Gastroesophageal sphincter (tissue), 4 donors: ENCODE results near the gene KCNH1. TPM values are rescaled to one million over a fixed set of nuclear protein-coding genes. Genes with fewer than 3 reads are reported as not detected.
"Not testable (repeated sequence)": the region's sequence is repeated elsewhere in the genome, so short reads cannot be mapped to it uniquely, and the experiment has no call there.

Source experiments
- ATAC-seq: fragments of 150-250 bp; one replicate; pipeline ENCODE4 v1.9.1; 2016; ENCODE audit warnings: mild to moderate bottlenecking, moderate library complexity
- H3K27ac ChIP-seq, 4 donors: fragments of 200-600 bp; sonication (generic) in 3 of 4; 1 replicate in 3 of 4; 2 replicates in 1 of 4; pipeline ENCODE4 v1.5.1; 2016 to 2019
- H3K27me3 ChIP-seq: fragments of 200-600 bp; sonication (generic); one replicate; pipeline ENCODE4 v1.5.1; 2019
- H3K36me3 ChIP-seq, 2 donors: fragments of 200-600 bp; sonication (generic); one replicate each; pipeline ENCODE4 v1.5.1; 2019; ENCODE audit warnings: control low read depth in 1 of 2
- H3K4me1 ChIP-seq, 3 donors: fragments of 200-600 bp; sonication (generic); 1 replicate in 2 of 3; 2 replicates in 1 of 3; pipeline ENCODE4 v1.5.1; 2016 to 2019; ENCODE audit warnings: control low read depth in 2 of 3
- H3K4me3 ChIP-seq, 2 donors: fragments of 200-600 bp; sonication (generic); one replicate each; pipeline ENCODE4 v1.5.1; 2019; ENCODE audit warnings: mild to moderate bottlenecking in 1 of 2, moderate library complexity in 1 of 2
- H3K9me3 ChIP-seq, 3 donors: fragments of 200-600 bp; sonication (generic); one replicate each; pipeline ENCODE4 v1.5.1; 2017 to 2019; ENCODE audit warnings: control low read depth in 2 of 3
- EP300 ChIP-seq: sonication (generic); formaldehyde crosslinking; IDR thresholded peaks from one replicate; pipeline ENCODE4 v1.6.1; 2017; ENCODE audit warnings: antibody characterized with exemption, mild to moderate bottlenecking
- POLR2A ChIP-seq, 2 donors: fragments of 450-650 bp; IDR thresholded peaks; one replicate each; pipeline ENCODE4 v1.6.1; 2017; ENCODE audit warnings: antibody characterized with exemption in 2 of 2, mild to moderate bottlenecking in 2 of 2, moderate library complexity in 1 of 2
- POLR2AphosphoS5 ChIP-seq: sonication (generic); formaldehyde crosslinking; IDR thresholded peaks from one replicate; pipeline ENCODE4 v1.6.1; 2017; ENCODE audit warnings: antibody characterized with exemption
- WGBS, 2 donors: methylation state at CpG; one replicate each; pipeline ENCODE4 v1.1.5; 2018; ENCODE audit warnings: low coverage in 1 of 2; 5-methylcytosine and 5-hydroxymethylcytosine counted together
- total RNA-seq, 4 donors: library from RNA; depleted of rRNA; stranded (reverse); fragments of >200 nt; gene quantifications; one replicate each; pipeline ENCODE4 v1.1.0, GENCODE V29; 2016
- TF ChIP-seq, protein P1 (sequence below), 4 experiments: fragments of 200-600 bp in 2 of 4; fragments of 450-650 bp in 2 of 4; sonication (generic) in 1 of 4; IDR thresholded peaks; one replicate each; pipeline ENCODE4 v1.5.1; 2017 to 2019; ENCODE audit warnings: antibody characterized with exemption in 4 of 4, mild to moderate bottlenecking in 2 of 4, moderate library complexity in 2 of 4

The KCNH1 gene
- total RNA-seq, 4 donors from 2014 or later = 0.15 to 2.3 (median 1.2) TPM

DNA sequence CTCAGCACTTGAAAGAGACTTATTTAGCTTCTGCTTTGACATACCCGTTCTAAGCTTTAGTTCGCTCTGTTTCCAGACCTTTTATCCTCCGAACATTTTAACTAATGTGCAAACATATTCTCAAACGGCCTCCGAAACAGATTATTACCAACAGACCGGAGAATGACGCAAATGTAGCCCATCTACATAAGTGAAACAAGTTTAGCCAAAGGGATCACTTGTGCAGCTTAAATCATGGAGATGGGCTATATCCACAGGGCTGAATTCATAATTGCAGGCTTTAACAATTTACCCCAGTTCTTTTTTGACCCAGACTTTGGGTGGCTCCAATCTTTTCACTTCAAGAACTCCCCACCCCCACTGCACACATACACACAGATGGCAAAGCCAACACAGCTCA is 119.7 kb downstream of the KCNH1 start:
- H3K27ac ChIP-seq = no peak overlapping the region
- no peak for ATAC-seq
- no peaks in the 10 kb centered on the region for H3K36me3 ChIP-seq
- TF ChIP-seq POLR2AphosphoS5 (no peak), EP300 (no peak), POLR2A (IDR thresholded peaks at IDR 0.05) (no peak)
- TF ChIP-seq, protein P1, sequence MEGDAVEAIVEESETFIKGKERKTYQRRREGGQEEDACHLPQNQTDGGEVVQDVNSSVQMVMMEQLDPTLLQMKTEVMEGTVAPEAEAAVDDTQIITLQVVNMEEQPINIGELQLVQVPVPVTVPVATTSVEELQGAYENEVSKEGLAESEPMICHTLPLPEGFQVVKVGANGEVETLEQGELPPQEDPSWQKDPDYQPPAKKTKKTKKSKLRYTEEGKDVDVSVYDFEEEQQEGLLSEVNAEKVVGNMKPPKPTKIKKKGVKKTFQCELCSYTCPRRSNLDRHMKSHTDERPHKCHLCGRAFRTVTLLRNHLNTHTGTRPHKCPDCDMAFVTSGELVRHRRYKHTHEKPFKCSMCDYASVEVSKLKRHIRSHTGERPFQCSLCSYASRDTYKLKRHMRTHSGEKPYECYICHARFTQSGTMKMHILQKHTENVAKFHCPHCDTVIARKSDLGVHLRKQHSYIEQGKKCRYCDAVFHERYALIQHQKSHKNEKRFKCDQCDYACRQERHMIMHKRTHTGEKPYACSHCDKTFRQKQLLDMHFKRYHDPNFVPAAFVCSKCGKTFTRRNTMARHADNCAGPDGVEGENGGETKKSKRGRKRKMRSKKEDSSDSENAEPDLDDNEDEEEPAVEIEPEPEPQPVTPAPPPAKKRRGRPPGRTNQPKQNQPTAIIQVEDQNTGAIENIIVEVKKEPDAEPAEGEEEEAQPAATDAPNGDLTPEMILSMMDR (IDR thresholded peaks at IDR 0.05) = no peak
- peaks cover 5% of the 10 kb centered on the region for H3K27me3 ChIP-seq
- no peaks in the 10 kb centered on the region for H3K9me3 ChIP-seq
- no peak overlapping the region for H3K4me3 ChIP-seq
- WGBS, 2 donors = 69 to 81% methylated on average over 7 of the region's 7 CpGs
- no peaks in the 10 kb centered on the region for H3K4me1 ChIP-seq

DNA sequence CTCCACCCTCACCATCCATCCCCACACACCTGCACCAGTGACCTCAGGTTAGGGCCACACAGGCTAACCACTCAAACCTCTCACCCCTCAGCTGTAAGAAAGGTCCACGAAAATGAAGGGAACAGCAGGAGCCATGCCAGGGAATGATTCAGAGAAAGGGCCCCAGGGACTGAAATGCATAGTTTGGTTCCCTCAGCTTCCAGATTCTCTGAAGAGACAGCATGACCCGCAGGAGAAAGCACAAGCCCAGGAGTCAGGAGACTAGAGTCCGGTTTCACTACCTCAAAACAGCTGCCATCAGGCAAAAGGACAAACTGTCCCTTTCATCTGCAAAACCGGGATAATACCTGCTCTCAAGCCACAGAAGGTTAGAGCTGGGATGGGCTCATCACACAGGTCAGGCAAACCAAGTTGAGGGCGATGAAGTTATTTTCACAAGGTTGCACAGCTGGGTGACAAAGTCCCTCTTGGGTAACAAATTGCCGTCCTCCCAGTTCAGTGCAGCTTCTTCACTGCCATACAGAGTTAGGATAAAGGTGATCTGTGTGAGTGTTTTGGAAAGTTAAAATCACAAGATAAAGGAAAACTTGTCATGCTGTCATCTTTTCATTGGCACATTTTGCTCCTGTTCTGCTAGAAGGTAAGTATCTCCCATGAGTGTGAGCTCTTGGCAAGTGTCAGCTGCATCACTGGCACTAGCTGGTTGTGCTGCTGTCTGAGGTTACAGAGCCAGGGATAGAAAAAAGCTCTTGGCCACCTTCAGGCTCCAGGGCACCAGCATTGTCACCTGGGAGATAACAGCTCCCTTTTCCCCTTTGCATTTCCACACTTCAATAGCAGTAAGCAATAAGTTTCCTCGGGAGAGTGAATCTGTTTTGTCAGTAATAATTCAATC is 120.4 kb downstream of the KCNH1 start:
- no peaks in the 10 kb centered on the region for H3K9me3 ChIP-seq
- TF ChIP-seq POLR2AphosphoS5 = no peak
- no peak for TF ChIP-seq EP300
- no peak for TF ChIP-seq POLR2A (IDR thresholded peaks at IDR 0.05)
- TF ChIP-seq, protein P1 (IDR thresholded peaks at IDR 0.05) = no peak
- no peak overlapping the region for H3K4me3 ChIP-seq
- H3K36me3 ChIP-seq = no peaks in the 10 kb centered on the region
- WGBS, 2 donors = 39 to 63% methylated on average over 3 to 5 of the region's 7 CpGs
- H3K4me1 ChIP-seq = no peaks in the 10 kb centered on the region
- no peak for ATAC-seq
- H3K27me3 ChIP-seq = peaks cover 5% of the 10 kb centered on the region
- no peak overlapping the region for H3K27ac ChIP-seq

DNA sequence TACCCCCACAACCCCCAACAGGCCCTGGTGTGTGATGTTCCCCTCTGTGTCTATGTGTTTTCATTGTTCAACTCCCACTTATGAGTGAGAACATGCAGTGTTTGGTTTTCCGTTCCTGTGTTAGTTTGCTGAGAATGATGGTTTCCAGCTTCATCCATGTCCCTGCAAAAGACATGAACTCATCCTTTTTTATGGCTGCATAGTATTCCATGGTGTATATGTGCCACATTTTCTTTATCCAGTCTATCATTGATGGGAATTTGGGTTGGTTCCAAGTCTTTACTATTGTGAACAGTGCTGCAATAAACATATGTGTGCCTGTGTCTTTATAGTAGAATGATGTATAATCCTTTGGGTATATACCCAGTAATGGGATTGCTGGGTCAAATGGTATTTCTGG is 122.8 kb downstream of the KCNH1 start:
- not testable (repeated sequence) for H3K4me1 ChIP-seq, H3K9me3 ChIP-seq, H3K36me3 ChIP-seq, ATAC-seq, H3K27ac ChIP-seq, H3K27me3 ChIP-seq, H3K4me3 ChIP-seq
- 100% methylated on average over 1 of the region's 1 CpG; no CpG with 5 or more reads in 1 of the 2 donors for WGBS, 2 donors

DNA sequence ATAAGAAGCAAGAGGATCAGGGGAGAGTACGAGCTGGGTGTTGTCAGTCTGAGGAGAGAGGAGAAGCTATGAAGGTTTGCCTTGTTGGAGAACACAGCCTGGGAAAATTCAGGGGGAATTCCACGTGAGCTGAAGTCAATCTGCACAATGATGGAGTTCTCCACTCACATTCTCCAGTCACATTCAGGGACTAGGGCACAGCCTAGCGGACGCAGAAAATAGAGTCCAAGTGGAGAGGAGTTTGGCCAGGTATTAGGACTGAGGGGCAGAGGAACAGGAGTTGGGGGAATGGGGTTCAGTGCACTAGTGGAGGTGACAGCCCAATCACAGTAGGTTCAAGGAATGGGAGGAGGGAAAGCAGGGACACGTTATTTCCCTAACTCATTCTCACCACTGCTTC is 124.0 kb downstream of the KCNH1 start:
- H3K4me1 ChIP-seq = no peaks in the 10 kb centered on the region
- no peak overlapping the region for H3K27ac ChIP-seq
- no peaks in the 10 kb centered on the region for H3K9me3 ChIP-seq
- TF ChIP-seq, protein P1 (IDR thresholded peaks at IDR 0.05) = no peak
- no peak for TF ChIP-seq POLR2AphosphoS5
- no peak for TF ChIP-seq EP300
- TF ChIP-seq POLR2A (IDR thresholded peaks at IDR 0.05) = no peak
- no peaks in the 10 kb centered on the region for H3K36me3 ChIP-seq
- ATAC-seq = no peak
- H3K4me3 ChIP-seq = no peak overlapping the region
- WGBS, 2 donors = 75% methylated on average over 1 to 4 of the region's 5 CpGs
- peaks cover 5% of the 10 kb centered on the region for H3K27me3 ChIP-seq

DNA sequence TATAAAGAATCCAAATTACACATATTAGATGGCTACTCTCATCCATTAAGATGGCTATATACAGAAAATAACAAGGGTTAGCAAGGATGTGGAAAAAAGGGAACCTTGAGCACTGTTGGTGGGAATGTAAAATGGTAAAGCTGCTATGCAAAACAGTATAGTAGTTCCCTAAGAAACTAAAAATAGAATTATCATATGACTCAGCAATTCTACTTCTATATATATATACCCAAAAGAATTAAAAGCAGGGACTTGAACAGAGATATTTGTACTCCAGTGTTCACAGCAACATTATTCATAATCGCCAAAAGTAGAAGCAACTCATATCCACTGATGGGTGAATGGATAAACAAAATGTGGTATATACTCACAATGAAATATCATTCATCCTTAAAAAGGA is 126.1 kb downstream of the KCNH1 start:
- 75 to 82% methylated on average over 1 of the region's 1 CpG for WGBS, 2 donors
- peaks cover 5% of the 10 kb centered on the region for H3K27me3 ChIP-seq
- no peaks in the 10 kb centered on the region for H3K9me3 ChIP-seq
- H3K36me3 ChIP-seq = no peaks in the 10 kb centered on the region
- TF ChIP-seq, protein P1 (IDR thresholded peaks at IDR 0.05) = no peak
- TF ChIP-seq POLR2AphosphoS5 = no peak
- no peak for TF ChIP-seq POLR2A (IDR thresholded peaks at IDR 0.05)
- TF ChIP-seq EP300 = no peak
- no peaks in the 10 kb centered on the region for H3K4me1 ChIP-seq
- H3K27ac ChIP-seq = no peak overlapping the region
- H3K4me3 ChIP-seq = no peak overlapping the region
- ATAC-seq = no peak

DNA sequence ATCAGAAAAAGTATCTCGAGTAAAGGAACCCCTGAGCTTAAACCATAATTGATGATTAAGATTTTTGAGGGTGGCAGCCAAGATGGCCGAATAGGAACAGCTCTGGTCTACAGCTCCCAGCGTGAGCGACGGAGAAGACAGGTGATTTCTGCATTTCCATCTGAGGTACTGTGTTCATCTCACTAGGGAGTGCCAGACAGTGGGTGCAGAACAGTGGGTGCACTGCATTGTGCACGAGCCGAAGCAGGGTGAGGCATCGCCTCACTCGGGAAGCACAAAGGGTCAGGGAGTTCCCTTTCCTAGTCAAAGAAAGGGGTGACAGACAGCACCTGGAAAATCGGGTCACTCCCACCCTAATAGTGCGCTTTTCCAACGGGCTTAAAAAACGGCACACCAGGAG is 138.0 kb downstream of the KCNH1 start:
- 94 to 97% methylated on average over 6 to 12 of the region's 13 CpGs for WGBS, 2 donors
- H3K36me3 ChIP-seq, H3K4me1 ChIP-seq, H3K27ac ChIP-seq, H3K27me3 ChIP-seq, ATAC-seq, H3K4me3 ChIP-seq: not testable (repeated sequence)
- peaks cover 0 to 14% (median 0%) of the 10 kb centered on the region in 3 donors for H3K9me3 ChIP-seq
